K562 (cell line): ENCODE measurements around the gene ZKSCAN4. TPM values are rescaled to one million over a fixed set of nuclear protein-coding genes. Genes with fewer than 3 reads are reported as not detected.
A peak's percentile ranks its signal among the peaks of the same experiment; 100 is the strongest.

Source experiments
- AFF1 ChIP-seq, 2 experiments: fragments of 450-650 bp; IDR thresholded peaks; 2 replicates each; pipeline ENCODE4 v1.6.1; 2018; ENCODE audit warnings: mild to moderate bottlenecking in 2 of 2, low read depth in 1 of 2; ENCODE audit not compliant: partially characterized antibody in 2 of 2
- MITF ChIP-seq: IDR thresholded peaks from 2 replicates; pipeline ENCODE4 v1.6.1; 2014; ENCODE audit warnings: antibody characterized with exemption
- NFIC ChIP-seq: fragments of 450-650 bp; IDR thresholded peaks from 2 replicates; pipeline ENCODE4 v1.6.1; 2017; ENCODE audit warnings: mild to moderate bottlenecking, inconsistent platforms
- NFRKB ChIP-seq: fragments of 450-650 bp; IDR thresholded peaks from 2 replicates; pipeline ENCODE4 v1.6.1; 2016; ENCODE audit warnings: low read depth
- SAP30 ChIP-seq: fragments of 200-600 bp; sonication (generic); IDR thresholded peaks from 2 replicates; pipeline ENCODE4 v1.6.1; 2012; ENCODE audit warnings: borderline replicate concordance, low read depth, mild to moderate bottlenecking, moderate library complexity, low read length, control low read depth, inconsistent platforms; ENCODE audit not compliant: insufficient read depth, poor library complexity, severe bottlenecking
- SMAD1 ChIP-seq: fragments of 150-350 bp; IDR thresholded peaks from 2 replicates; pipeline ENCODE4 v1.6.1; 2014; ENCODE audit warnings: low read length, low read depth; ENCODE audit not compliant: partially characterized antibody
- TAF1 ChIP-seq: IDR thresholded peaks from 2 replicates; pipeline ENCODE4 v1.6.1; 2011; ENCODE audit warnings: mild to moderate bottlenecking, low read length, moderate library complexity; ENCODE audit not compliant: insufficient read depth, control insufficient read depth, severe bottlenecking; ENCODE audit errors: extremely low read depth
- polyA plus RNA-seq, 8 experiments: library from polyadenylated mRNA; depleted of rRNA in 4 of 8; stranded (reverse) in 5 of 8; unstranded in 3 of 8; fragments of >200 nt; fragmentation: Nextera tagmentation in 2 of 8; fragmentation: Illumina TruSeq in 1 of 8; extraction: Ambion mirVana in 2 of 8; extraction: Trizol in 1 of 8; gene quantifications; 2 replicates each; pipeline versions ENCODE4 v1.2.1 to v1.2.3, GENCODE V29; 2011 to 2014; ENCODE audit warnings: inconsistent platforms in 1 of 8, missing spikeins in 1 of 8
- total RNA-seq, 7 experiments: library from RNA; depleted of rRNA in 6 of 7; stranded (reverse); fragments of >200 nt in 6 of 7; fragmentation: Illumina TruSeq in 2 of 7; extraction: Trizol in 2 of 7; gene quantifications; 2 replicates each; pipeline versions ENCODE4 v1.2.1 to v1.2.3, GENCODE V29; 2011 to 2021; ENCODE audit warnings: low replicate concordance in 1 of 7
- TF ChIP-seq, protein P1 (sequence below), 2 experiments: fragments of 450-650 bp in 1 of 2; sonication (generic) in 1 of 2; formaldehyde crosslinking in 1 of 2; IDR thresholded peaks; 2 replicates each; pipeline versions ENCODE4 v1.7.1 to v1.9.0; 2016 to 2022; ENCODE audit warnings: inconsistent platforms in 1 of 2, mild to moderate bottlenecking in 1 of 2, missing genetic modification reagents in 1 of 2
- TF ChIP-seq, protein P2 (sequence below): fragments of 450-650 bp; IDR thresholded peaks from 2 replicates; pipeline ENCODE4 v1.6.1; 2016

Gene ZKSCAN4
- total and polyA plus RNA-seq, 9 of the 15 experiments (the other 6 are each of a cell fraction or from before 2014, with no cell fraction given), result 1.2 to 5.3 (median 4.7) TPM

GRCh38 chr6:28225056-28225834 lies 26.8 kb downstream of the ZKSCAN4 start, which contains the start of gene ZSCAN9 (continued):
- TF ChIP-seq, protein P1, sequence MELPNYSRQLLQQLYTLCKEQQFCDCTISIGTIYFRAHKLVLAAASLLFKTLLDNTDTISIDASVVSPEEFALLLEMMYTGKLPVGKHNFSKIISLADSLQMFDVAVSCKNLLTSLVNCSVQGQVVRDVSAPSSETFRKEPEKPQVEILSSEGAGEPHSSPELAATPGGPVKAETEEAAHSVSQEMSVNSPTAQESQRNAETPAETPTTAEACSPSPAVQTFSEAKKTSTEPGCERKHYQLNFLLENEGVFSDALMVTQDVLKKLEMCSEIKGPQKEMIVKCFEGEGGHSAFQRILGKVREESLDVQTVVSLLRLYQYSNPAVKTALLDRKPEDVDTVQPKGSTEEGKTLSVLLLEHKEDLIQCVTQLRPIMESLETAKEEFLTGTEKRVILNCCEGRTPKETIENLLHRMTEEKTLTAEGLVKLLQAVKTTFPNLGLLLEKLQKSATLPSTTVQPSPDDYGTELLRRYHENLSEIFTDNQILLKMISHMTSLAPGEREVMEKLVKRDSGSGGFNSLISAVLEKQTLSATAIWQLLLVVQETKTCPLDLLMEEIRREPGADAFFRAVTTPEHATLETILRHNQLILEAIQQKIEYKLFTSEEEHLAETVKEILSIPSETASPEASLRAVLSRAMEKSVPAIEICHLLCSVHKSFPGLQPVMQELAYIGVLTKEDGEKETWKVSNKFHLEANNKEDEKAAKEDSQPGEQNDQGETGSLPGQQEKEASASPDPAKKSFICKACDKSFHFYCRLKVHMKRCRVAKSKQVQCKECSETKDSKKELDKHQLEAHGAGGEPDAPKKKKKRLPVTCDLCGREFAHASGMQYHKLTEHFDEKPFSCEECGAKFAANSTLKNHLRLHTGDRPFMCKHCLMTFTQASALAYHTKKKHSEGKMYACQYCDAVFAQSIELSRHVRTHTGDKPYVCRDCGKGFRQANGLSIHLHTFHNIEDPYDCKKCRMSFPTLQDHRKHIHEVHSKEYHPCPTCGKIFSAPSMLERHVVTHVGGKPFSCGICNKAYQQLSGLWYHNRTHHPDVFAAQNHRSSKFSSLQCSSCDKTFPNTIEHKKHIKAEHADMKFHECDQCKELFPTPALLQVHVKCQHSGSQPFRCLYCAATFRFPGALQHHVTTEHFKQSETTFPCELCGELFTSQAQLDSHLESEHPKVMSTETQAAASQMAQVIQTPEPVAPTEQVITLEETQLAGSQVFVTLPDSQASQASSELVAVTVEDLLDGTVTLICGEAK (IDR thresholded peaks at IDR 0.05), result peak; percentile 99
- TF ChIP-seq, protein P1 (CRISPR knock-in tag; IDR thresholded peaks at IDR 0.05), result no peak
- TF ChIP-seq MITF, result no peak
- peak; percentile 99 for TF ChIP-seq TAF1
- TF ChIP-seq, protein P2, sequence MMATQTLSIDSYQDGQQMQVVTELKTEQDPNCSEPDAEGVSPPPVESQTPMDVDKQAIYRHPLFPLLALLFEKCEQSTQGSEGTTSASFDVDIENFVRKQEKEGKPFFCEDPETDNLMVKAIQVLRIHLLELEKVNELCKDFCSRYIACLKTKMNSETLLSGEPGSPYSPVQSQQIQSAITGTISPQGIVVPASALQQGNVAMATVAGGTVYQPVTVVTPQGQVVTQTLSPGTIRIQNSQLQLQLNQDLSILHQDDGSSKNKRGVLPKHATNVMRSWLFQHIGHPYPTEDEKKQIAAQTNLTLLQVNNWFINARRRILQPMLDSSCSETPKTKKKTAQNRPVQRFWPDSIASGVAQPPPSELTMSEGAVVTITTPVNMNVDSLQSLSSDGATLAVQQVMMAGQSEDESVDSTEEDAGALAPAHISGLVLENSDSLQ, result peak; percentile 55; the same call in 1 of the 2 replicates
- TF ChIP-seq NFIC, result peak; percentile 70
- peak; percentile 81 for TF ChIP-seq SMAD1
- TF ChIP-seq NFRKB, result peak; percentile 99
- TF ChIP-seq SAP30, result peak; percentile 47
- TF ChIP-seq AFF1 (IDR thresholded peaks at IDR 0.05; ENCODE audit: low read depth in 1 of 2, partially characterized antibody in 2 of 2), result peak in 1 of 2 experiments; percentile 55
